Thyroid gland (tissue), 4 donors: Measurements from ENCODE around the gene HSPA5.

Experiments used
- POLR2A ChIP-seq, 2 donors: fragments of 450-650 bp; IDR thresholded peaks; one replicate each; pipeline ENCODE4 v1.6.1; 2017; ENCODE audit warnings: antibody characterized with exemption in 2 of 2, mild to moderate bottlenecking in 2 of 2, moderate library complexity in 1 of 2
- TF ChIP-seq, protein P1 (sequence below), 6 experiments: fragments of 200-600 bp in 3 of 6; fragments of 450-650 bp in 3 of 6; sonication (generic) in 3 of 6; IDR thresholded peaks; one replicate each; pipeline ENCODE4 v1.5.1; 2016 to 2019; ENCODE audit warnings: antibody characterized with exemption in 6 of 6, mild to moderate bottlenecking in 2 of 6, inconsistent platforms in 1 of 6, moderate library complexity in 1 of 6

DNA sequence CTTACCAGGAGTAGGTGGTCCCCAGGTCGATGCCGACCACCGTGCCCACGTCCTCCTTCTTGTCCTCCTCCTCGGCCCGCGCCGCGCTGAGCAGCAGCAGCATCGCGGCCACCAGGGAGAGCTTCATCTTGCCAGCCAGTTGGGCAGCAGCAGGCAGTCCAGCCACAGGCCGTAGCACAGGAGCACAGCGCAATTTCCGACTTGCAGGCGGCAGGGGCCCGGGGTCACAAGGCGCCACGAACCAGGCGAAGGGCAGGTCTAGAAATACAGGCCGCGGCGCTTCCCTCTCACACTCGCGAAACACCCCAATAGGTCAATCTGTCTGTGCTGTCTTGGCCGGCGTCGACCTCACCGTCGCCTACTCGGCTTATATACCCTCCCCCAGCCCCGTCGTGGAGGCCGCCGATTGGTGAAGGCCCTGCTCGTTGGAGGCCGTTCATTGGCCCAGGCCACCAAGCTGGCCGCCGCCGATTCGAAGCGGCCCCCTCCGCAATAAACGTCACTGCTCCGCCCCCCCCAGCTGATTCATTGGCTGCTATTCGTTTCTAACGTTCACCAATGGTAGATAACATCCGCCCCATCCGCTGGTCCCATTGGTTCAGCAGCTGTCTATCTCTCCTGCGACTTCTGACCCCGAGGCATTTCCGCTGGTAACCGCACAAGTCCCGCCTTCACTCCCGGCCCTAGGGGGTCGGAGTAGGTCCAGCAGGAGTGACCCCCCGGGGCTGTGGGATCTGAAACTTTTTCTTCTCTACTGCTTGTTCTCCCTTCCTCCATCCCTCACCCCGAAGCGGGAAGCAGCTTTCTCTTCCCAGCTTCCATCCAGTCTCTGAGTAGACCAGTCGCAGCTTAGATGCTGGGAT lies at the start of gene HSPA5:
- TF ChIP-seq POLR2A (IDR thresholded peaks at IDR 0.05) = peak; percentile 92 to 99
- TF ChIP-seq, protein P1, sequence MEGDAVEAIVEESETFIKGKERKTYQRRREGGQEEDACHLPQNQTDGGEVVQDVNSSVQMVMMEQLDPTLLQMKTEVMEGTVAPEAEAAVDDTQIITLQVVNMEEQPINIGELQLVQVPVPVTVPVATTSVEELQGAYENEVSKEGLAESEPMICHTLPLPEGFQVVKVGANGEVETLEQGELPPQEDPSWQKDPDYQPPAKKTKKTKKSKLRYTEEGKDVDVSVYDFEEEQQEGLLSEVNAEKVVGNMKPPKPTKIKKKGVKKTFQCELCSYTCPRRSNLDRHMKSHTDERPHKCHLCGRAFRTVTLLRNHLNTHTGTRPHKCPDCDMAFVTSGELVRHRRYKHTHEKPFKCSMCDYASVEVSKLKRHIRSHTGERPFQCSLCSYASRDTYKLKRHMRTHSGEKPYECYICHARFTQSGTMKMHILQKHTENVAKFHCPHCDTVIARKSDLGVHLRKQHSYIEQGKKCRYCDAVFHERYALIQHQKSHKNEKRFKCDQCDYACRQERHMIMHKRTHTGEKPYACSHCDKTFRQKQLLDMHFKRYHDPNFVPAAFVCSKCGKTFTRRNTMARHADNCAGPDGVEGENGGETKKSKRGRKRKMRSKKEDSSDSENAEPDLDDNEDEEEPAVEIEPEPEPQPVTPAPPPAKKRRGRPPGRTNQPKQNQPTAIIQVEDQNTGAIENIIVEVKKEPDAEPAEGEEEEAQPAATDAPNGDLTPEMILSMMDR (IDR thresholded peaks at IDR 0.05) = no peak
